ENCODE results near the gene TULP1. TPM values are rescaled to one million over a fixed set of nuclear protein-coding genes. Genes with fewer than 3 reads are reported as not detected.

Gene TULP1
- total and polyA plus RNA-seq, 2 of the 13 experiments (the other 11 are each of a cell fraction or from before 2014, with no cell fraction given): not detected

GRCh38 chr6:35452183-35453090 lies 60.3 kb downstream of the TULP1 start, which contains the start of gene FANCE (continued):
- TF ChIP-seq RBM39 (IDR thresholded peaks at IDR 0.05; ENCODE audit: low read depth, low read length, poor library complexity, severe bottlenecking) (peak; percentile 80), ZNF552 (CRISPR knock-in tag; IDR thresholded peaks at IDR 0.05; ENCODE audit: borderline replicate concordance) (no peak), IRF2 (CRISPR knock-in tag; IDR thresholded peaks at IDR 0.05) (peak; percentile 65; the same call in 1 of the 2 replicates), HNRNPL (IDR thresholded peaks at IDR 0.05; ENCODE audit: low read depth, low read length) (no peak), PLRG1 (conservative IDR thresholded peaks at IDR 0.05) (no peak), GABPB1 (CRISPR knock-in tag; IDR thresholded peaks at IDR 0.05) (peak; percentile 86), IRF1 (CRISPR knock-in tag; IDR thresholded peaks at IDR 0.05; ENCODE audit: low read depth) (no peak), NCOA2 (CRISPR knock-in tag; IDR thresholded peaks at IDR 0.05) (no peak; the same call in 1 of the 2 replicates), ZNF605 (CRISPR knock-in tag; IDR thresholded peaks at IDR 0.05) (no peak), CBX2 (IDR thresholded peaks at IDR 0.05; ENCODE audit: low read depth, low read length) (no peak), CBX2 (CRISPR knock-in tag; IDR thresholded peaks at IDR 0.05; ENCODE audit: low read depth) (peak; percentile 83; the same call in 1 of the 2 replicates), ZNF367 (CRISPR knock-in tag; IDR thresholded peaks at IDR 0.05; ENCODE audit: borderline replicate concordance) (peak; percentile 36; the same call in 1 of the 2 replicates), CENPBD1 (CRISPR knock-in tag; IDR thresholded peaks at IDR 0.05; ENCODE audit: borderline replicate concordance, low read depth) (no peak), ZFY (CRISPR knock-in tag; IDR thresholded peaks at IDR 0.05) (peak; percentile 84), ZNF17 (CRISPR knock-in tag; IDR thresholded peaks at IDR 0.05) (no peak), ZBTB7A (CRISPR knock-in tag; IDR thresholded peaks at IDR 0.05) (0 out of 2 replicates have a peak, but pooled peaks have one; percentile 20), ZNF20 (CRISPR knock-in tag; IDR thresholded peaks at IDR 0.05) (no peak), ZNF597 (CRISPR knock-in tag; IDR thresholded peaks at IDR 0.05) (no peak), POLR2AphosphoS5 (IDR thresholded peaks at IDR 0.05; ENCODE audit: low read depth, low read length) (peak; percentile 52; the same call in 1 of the 2 replicates), ZNF468 (CRISPR knock-in tag; IDR thresholded peaks at IDR 0.05) (no peak), ERF (CRISPR knock-in tag; IDR thresholded peaks at IDR 0.05) (peak; percentile 63), ZNF644 (CRISPR knock-in tag; IDR thresholded peaks at IDR 0.05; ENCODE audit: low read depth) (no peak), ZNF263 (CRISPR knock-in tag; IDR thresholded peaks at IDR 0.05) (peak; percentile 56; the same call in 1 of the 2 replicates), CREB1 (IDR thresholded peaks at IDR 0.05) (0 out of 2 replicates have a peak, but pooled peaks have one; percentile 8), CREB1 (CRISPR knock-in tag; IDR thresholded peaks at IDR 0.05) (no peak), NR2C2 (CRISPR knock-in tag; IDR thresholded peaks at IDR 0.05; ENCODE audit: borderline replicate concordance) (peak; percentile 15; the same call in 1 of the 2 replicates)
